Thyroid gland (tissue), 4 donors: ENCODE data around the gene SHROOM3. TPM values are rescaled to one million over a fixed set of nuclear protein-coding genes. Genes with fewer than 3 reads are reported as not detected.
A peak's percentile ranks its signal among the peaks of the same experiment; 100 is the strongest.

Experiments
- DNase-seq, 2 donors: peaks; one replicate each; pipeline ENCODE4 v3.0.0-alpha.2; 2019
- H3K27ac ChIP-seq, 3 donors: fragments of 200-600 bp; sonication (generic); 1 replicate in 2 of 3; 2 replicates in 1 of 3; pipeline ENCODE4 v1.5.1; 2016 to 2019; ENCODE audit warnings: mild to moderate bottlenecking in 1 of 3, moderate library complexity in 1 of 3
- H3K27me3 ChIP-seq: fragments of 200-600 bp; sonication (generic); one replicate; pipeline ENCODE4 v1.5.1; 2019
- H3K36me3 ChIP-seq, 2 donors: fragments of 200-600 bp; sonication (generic); one replicate each; pipeline ENCODE4 v1.5.1; 2016 to 2019
- H3K4me1 ChIP-seq, 2 donors: fragments of 200-600 bp; sonication (generic); one replicate each; pipeline ENCODE4 v1.5.1; 2017 to 2019
- H3K4me3 ChIP-seq, 3 donors: fragments of 200-600 bp; sonication (generic); replicated peaks in 1 of 3; 1 replicate in 2 of 3; 2 replicates in 1 of 3; pipeline ENCODE4 v1.5.1; 2016; ENCODE audit warnings: mild to moderate bottlenecking in 1 of 3
- H3K9me3 ChIP-seq: fragments of 200-600 bp; sonication (generic); one replicate; pipeline ENCODE4 v1.5.1; 2017
- POLR2A ChIP-seq, 2 donors: fragments of 450-650 bp; IDR thresholded peaks; one replicate each; pipeline ENCODE4 v1.6.1; 2017; ENCODE audit warnings: antibody characterized with exemption in 2 of 2, mild to moderate bottlenecking in 2 of 2, moderate library complexity in 1 of 2
- WGBS, 2 donors: methylation state at CpG; one replicate each; pipeline ENCODE4 v1.1.5; 2017; 5-methylcytosine and 5-hydroxymethylcytosine counted together
- intact Hi-C: fragments of 100-400 bp; cut with DNase I; formaldehyde crosslinking; loops from one replicate; pipeline ENCODE4 v1.15.1; 2023
- total RNA-seq, 4 donors: library from RNA; depleted of rRNA; stranded (reverse); fragments of >200 nt; gene quantifications; one replicate each; pipeline ENCODE4 v1.2.3, GENCODE V29; 2016
- TF ChIP-seq, protein P1 (sequence below), 6 experiments: fragments of 200-600 bp in 3 of 6; fragments of 450-650 bp in 3 of 6; sonication (generic) in 3 of 6; IDR thresholded peaks; one replicate each; pipeline ENCODE4 v1.5.1; 2016 to 2019; ENCODE audit warnings: antibody characterized with exemption in 6 of 6, mild to moderate bottlenecking in 2 of 6, inconsistent platforms in 1 of 6, moderate library complexity in 1 of 6

The SHROOM3 gene
- total RNA-seq, 4 donors from 2014 or later, result 41.7 to 77.8 (median 62.0) TPM

DNA sequence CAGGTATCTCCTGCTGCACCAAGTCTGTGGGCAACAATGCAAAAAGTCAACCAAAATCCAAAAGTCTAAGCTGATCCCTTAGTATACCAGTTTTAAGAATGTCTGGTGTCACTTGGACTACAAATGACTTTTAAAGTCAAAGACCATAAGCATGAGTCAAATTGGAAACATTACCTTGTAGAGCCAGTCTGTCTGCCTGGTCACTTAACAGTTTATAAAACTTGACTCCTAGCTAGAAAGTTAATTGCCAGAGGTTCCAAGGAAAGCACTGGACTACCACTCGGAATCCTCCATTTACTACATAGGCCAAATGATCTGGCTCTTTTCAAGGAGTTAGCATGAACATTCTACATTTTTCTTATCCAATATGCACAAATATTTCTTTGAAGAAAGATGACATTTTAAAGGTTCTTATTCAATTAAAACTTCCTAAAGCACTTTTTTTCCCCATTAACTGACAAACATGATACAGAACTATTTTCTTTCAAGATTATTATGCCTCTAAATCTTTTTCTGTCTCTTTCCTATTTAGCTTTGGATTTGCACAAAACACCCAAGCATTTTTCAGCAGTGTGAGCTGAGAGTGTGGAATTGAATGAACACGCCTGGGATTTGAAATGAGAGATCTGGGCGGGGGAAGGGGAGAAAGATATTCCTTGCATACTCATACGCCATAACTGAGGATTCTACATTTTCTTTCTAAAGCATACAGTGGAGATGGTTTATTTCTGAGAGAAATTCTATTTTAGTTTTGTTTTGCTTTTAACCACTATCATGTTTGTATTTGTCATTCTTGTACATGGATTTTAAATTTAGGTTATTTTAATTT, 188.4 kb downstream of the SHROOM3 start:
- H3K4me3 ChIP-seq, result no peak overlapping the region
- intact Hi-C loops, result no loop called here

DNA sequence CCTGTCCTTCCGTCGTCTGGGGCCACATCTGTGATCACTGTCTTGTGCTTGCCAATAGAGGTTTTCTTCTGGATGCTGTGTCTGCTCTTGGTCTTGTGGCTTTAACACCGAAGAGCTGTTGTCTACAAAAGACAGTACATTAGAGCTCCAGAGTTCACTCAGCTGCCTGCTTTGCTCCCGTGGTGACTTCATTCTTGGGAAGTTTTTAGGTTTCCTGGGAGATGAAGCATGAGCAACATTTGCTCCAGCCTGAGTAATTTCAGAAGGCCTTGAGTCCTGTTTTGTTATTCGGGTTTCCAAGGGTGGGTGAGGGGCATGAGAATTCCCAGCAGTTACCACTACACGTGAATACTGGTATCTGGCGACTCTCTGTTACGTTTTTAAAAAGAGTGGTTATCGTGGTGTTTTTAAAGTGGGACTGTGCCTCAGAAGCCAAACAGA, 189.2 kb downstream of the SHROOM3 start:
- Histone ChIP-seq H3K4me3 (no peak overlapping the region), H3K27ac (peak overlapping the region; percentile 71 to 87 (median 76)), H3K36me3 (no peaks in the 10 kb centered on the region), H3K9me3 (no peaks in the 10 kb centered on the region), H3K27me3 (no peaks in the 10 kb centered on the region), H3K4me1 (peaks cover 41 to 43% of the 10 kb centered on the region in 2 donors)
- TF ChIP-seq POLR2A (IDR thresholded peaks at IDR 0.05), result peak in 1 of 2 donors; percentile 39
- TF ChIP-seq, protein P1, sequence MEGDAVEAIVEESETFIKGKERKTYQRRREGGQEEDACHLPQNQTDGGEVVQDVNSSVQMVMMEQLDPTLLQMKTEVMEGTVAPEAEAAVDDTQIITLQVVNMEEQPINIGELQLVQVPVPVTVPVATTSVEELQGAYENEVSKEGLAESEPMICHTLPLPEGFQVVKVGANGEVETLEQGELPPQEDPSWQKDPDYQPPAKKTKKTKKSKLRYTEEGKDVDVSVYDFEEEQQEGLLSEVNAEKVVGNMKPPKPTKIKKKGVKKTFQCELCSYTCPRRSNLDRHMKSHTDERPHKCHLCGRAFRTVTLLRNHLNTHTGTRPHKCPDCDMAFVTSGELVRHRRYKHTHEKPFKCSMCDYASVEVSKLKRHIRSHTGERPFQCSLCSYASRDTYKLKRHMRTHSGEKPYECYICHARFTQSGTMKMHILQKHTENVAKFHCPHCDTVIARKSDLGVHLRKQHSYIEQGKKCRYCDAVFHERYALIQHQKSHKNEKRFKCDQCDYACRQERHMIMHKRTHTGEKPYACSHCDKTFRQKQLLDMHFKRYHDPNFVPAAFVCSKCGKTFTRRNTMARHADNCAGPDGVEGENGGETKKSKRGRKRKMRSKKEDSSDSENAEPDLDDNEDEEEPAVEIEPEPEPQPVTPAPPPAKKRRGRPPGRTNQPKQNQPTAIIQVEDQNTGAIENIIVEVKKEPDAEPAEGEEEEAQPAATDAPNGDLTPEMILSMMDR (IDR thresholded peaks at IDR 0.05), result no peak
- intact Hi-C loops, result no loop called here
- 15 to 17% methylated on average over 9 of the region's 9 CpGs for WGBS, 2 donors
- peak; percentile 74 to 86 for DNase-seq

More for the DNA sequence above, 188.4 kb downstream of the SHROOM3 start:
- peaks cover 41 to 43% of the 10 kb centered on the region in 2 donors for H3K4me1 ChIP-seq
- H3K27me3 ChIP-seq, result no peaks in the 10 kb centered on the region
- no peak for TF ChIP-seq POLR2A (IDR thresholded peaks at IDR 0.05)
- TF ChIP-seq, protein P1 (IDR thresholded peaks at IDR 0.05), result no peak
- H3K27ac ChIP-seq, result peak overlapping the region; percentile 71 to 87 (median 76)
- WGBS, 2 donors, result 77 to 83% methylated on average over 4 of the region's 4 CpGs
- no peaks in the 10 kb centered on the region for H3K9me3 ChIP-seq
- no peaks in the 10 kb centered on the region for H3K36me3 ChIP-seq
- no peak for DNase-seq

DNA sequence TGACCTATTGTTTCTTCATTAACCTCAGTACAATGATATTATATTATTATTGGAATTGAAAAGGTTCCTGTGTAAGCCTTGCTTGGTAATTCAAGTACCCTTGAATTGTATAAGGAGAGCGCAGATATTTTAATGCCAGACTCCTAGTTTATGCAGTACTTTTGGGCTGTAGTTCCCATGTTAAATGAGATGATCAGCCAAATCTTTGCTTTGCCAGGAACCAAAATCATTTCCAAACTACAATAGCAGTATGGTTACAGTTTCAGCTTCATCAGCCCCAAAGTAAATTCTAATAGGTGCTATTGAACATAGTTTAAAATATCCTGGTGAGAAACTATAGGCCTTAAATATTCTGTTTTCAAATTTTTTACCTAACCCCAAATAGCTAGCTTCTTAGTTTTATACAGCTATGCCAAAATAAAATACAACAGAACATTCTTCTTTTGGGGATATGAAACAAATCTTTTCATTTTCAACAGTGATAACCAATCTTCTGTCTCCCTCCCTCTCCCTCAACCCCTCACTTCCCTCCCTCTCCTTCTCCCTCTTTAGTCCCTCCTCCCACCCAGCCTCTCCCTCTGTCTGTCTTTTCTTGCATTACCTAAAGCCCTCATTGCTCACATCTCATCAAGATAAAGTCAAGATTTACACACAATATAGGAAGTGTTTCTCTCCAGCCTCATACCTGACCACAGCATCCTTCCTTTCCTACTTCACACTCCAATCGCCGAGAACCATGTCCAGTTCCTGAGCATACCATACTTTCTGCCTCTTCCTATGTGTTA, 190.1 kb downstream of the SHROOM3 start:
- no peaks in the 10 kb centered on the region for H3K36me3 ChIP-seq
- no peak overlapping the region for H3K4me3 ChIP-seq
- H3K4me1 ChIP-seq, result peaks cover 41 to 43% of the 10 kb centered on the region in 2 donors
- no peaks in the 10 kb centered on the region for H3K27me3 ChIP-seq
- no peaks in the 10 kb centered on the region for H3K9me3 ChIP-seq
- TF ChIP-seq, protein P1 (IDR thresholded peaks at IDR 0.05), result peak in 1 of 6 experiments; percentile 11
- TF ChIP-seq POLR2A (IDR thresholded peaks at IDR 0.05), result no peak
- 86 to 87% methylated on average over 3 of the region's 3 CpGs for WGBS, 2 donors
- DNase-seq, result no peak
- intact Hi-C loops, result no loop called here
- H3K27ac ChIP-seq, result peak overlapping the region; percentile 71 to 87 (median 76)

DNA sequence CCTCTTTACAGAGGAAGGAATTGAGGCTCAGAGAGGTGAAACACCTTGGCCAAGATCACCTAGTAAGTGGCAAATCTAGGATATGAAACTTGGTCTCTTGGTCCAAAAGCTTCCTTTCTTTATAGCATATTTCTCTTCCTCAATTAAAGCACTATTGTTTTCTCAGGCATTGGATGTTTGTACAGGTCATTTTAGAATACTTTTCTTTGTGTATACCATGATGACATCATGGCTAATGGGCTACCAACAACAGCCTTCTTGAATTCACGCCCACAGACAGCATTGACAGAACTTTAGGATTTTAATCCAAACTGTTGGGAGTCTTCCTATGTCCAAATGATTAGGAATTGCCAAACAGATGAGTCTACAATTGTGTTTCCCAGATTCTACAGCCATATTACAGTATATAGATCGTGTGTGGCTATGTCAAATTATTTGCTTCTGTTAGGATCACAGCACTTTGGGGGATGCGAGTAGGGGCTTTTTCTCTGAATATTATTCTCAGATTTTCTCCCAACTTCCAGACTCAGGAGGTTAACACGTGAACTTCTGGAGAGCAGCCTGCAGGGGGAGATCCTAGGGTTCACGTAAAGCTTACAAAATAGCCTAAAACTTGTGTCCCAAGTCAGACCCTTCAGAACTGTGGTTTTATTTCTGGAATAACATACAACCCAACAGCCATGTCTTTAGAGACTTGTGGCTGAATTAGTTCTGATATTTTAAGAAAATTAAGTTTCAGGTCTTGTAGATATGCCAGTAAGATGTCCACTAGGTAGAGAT, 191.8 kb downstream of the SHROOM3 start:
- no peak for DNase-seq
- Histone ChIP-seq H3K27me3 (no peaks in the 10 kb centered on the region), H3K4me1 (peaks cover 28 to 31% of the 10 kb centered on the region in 2 donors), H3K9me3 (no peaks in the 10 kb centered on the region), H3K27ac (no peak overlapping the region), H3K4me3 (no peak overlapping the region), H3K36me3 (no peaks in the 10 kb centered on the region)
- TF ChIP-seq POLR2A (IDR thresholded peaks at IDR 0.05), result no peak
- TF ChIP-seq, protein P1 (IDR thresholded peaks at IDR 0.05), result no peak
- intact Hi-C loops, result no loop called here
- 89 to 95% methylated on average over 5 of the region's 5 CpGs for WGBS, 2 donors
